Sigmoid colon (tissue), 7 donors: Measurements from ENCODE around the gene IQCE. TPM values are rescaled to one million over a fixed set of nuclear protein-coding genes. Genes with fewer than 3 reads are reported as not detected.
"Not testable (repeated sequence)": the region's sequence is repeated elsewhere in the genome, so short reads cannot be mapped to it uniquely, and the experiment has no call there.

Source experiments
- DNase-seq: peaks from one replicate; pipeline ENCODE4 v3.0.0-alpha.2; 2019
- H3K27ac ChIP-seq, 4 donors: fragments of 200-600 bp; sonication (generic); one replicate each; pipeline ENCODE4 v1.5.1; 2016 to 2019; ENCODE audit warnings: mild to moderate bottlenecking in 1 of 4
- H3K27me3 ChIP-seq, 3 donors: fragments of 200-600 bp; sonication (generic); one replicate each; pipeline ENCODE4 v1.5.1; 2019; ENCODE audit warnings: mild to moderate bottlenecking in 1 of 3
- H3K36me3 ChIP-seq, 4 donors: fragments of 200-600 bp; sonication (generic); one replicate each; pipeline ENCODE4 v1.5.1; 2016 to 2019
- H3K4me1 ChIP-seq, 4 donors: fragments of 200-600 bp; sonication (generic); one replicate each; pipeline ENCODE4 v1.5.1; 2017 to 2019
- H3K4me3 ChIP-seq, 4 donors: fragments of 200-600 bp; sonication (generic); one replicate each; pipeline ENCODE4 v1.5.1; 2017 to 2019; ENCODE audit warnings: mild to moderate bottlenecking in 2 of 4, moderate library complexity in 1 of 4
- H3K9me3 ChIP-seq, 4 donors: fragments of 200-600 bp in 3 of 4; sonication (generic) in 3 of 4; one replicate each; pipeline versions ENCODE4 v1.5.1 to v1.6.1; 2013 to 2019
- EP300 ChIP-seq, 4 donors: sonication (generic); formaldehyde crosslinking; IDR thresholded peaks; one replicate each; pipeline ENCODE4 v1.6.1; 2017; ENCODE audit warnings: antibody characterized with exemption in 4 of 4
- POLR2A ChIP-seq, 2 donors: fragments of 450-650 bp; IDR thresholded peaks; one replicate each; pipeline ENCODE4 v1.6.1; 2016; ENCODE audit warnings: antibody characterized with exemption in 2 of 2, mild to moderate bottlenecking in 2 of 2, moderate library complexity in 2 of 2
- POLR2AphosphoS5 ChIP-seq, 4 donors: sonication (generic); formaldehyde crosslinking; IDR thresholded peaks; one replicate each; pipeline ENCODE4 v1.6.1; 2017; ENCODE audit warnings: antibody characterized with exemption in 4 of 4
- WGBS, 2 donors: extraction: QIAGEN DNeasy Blood & Tissue Kit; methylation state at CpG; one replicate each; pipeline ENCODE4 v1.1.7; 2013; 5-methylcytosine and 5-hydroxymethylcytosine counted together
- intact Hi-C: fragments of 100-400 bp; cut with DNase I; formaldehyde crosslinking; loops from one replicate; pipeline ENCODE4 v1.15.1; 2023
- polyA plus RNA-seq, 3 donors: library from polyadenylated mRNA; stranded (reverse); fragments of 200-250 nt; gene quantifications; one replicate each; pipeline ENCODE4 v1.2.3, GENCODE V29; 2013
- total RNA-seq, 4 donors: library from RNA; depleted of rRNA; stranded (reverse); fragments of >200 nt; gene quantifications; one replicate each; pipeline ENCODE4 v1.1.0, GENCODE V29; 2016
- TF ChIP-seq, protein P1 (sequence below), 4 experiments: fragments of 450-650 bp in 3 of 4; fragments of 200-600 bp in 1 of 4; IDR thresholded peaks; one replicate each; pipeline ENCODE4 v1.5.1; 2016 to 2019; ENCODE audit warnings: antibody characterized with exemption in 4 of 4, mild to moderate bottlenecking in 3 of 4, moderate library complexity in 2 of 4
- donor health status: healthy with polysubstance abuse.
- donor health status: Bipolar disorder and iron deficiency.
- donor health status: healthy.

IQCE gene
- total and polyA plus RNA-seq, 7 donors: 6.4 to 22.4 (median 9.6) TPM

DNA sequence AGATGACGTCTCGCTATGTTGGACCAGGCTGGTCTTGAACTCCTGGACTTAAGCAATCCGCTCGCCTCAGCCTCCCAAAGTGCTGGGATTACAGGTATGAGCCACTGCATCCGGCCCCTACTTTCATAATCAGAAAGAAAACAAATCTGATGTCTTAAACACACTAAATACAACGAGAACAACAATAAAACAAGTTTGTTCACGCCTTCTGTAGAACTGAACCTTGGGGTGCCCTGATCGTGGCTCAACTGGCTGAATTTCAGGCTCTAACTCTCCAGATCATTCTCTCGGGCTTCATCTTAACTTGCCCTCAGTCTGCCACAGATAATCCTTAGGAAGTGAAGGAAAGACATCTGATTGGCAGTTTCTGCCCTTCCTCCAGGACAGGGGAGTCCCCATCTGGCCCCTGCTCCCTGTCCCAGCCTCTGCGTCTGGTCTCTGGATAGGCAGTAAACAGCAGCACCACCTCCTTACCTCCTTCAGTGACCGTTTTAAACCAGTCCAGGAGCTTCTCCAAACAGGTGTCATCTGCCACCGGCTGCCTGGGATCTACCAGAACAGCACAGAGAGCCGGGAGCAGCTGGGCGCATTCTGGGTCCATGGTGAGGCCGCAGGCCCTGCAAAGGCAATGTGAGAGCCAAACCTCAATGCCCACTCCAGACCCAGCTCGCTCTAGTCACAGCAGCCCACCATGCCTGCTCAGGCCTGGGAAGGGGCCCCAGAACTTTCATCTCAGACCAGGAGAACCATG lies 4.8 kb upstream of the IQCE start:
- Histone ChIP-seq H3K27me3 (no peaks in the 10 kb centered on the region), H3K36me3 (peaks cover 0 to 25% (median under 1%) of the 10 kb centered on the region in 4 donors), H3K9me3 (no peaks in the 10 kb centered on the region), H3K4me1 (peaks cover 0 to 41% (median 35%) of the 10 kb centered on the region in 4 donors), H3K4me3 (peak overlapping the region; percentile 55 to 75 (median 72)), H3K27ac (peak overlapping the region in 1 of 4 donors; percentile 90)
- peak; percentile 65 for DNase-seq
- 59 to 79% methylated on average over 16 of the region's 16 CpGs for WGBS, 2 donors
- TF ChIP-seq EP300 (IDR thresholded peaks at IDR 0.05) (no peak), POLR2A (IDR thresholded peaks at IDR 0.05) (no peak), POLR2AphosphoS5 (IDR thresholded peaks at IDR 0.05) (no peak)
- TF ChIP-seq, protein P1, sequence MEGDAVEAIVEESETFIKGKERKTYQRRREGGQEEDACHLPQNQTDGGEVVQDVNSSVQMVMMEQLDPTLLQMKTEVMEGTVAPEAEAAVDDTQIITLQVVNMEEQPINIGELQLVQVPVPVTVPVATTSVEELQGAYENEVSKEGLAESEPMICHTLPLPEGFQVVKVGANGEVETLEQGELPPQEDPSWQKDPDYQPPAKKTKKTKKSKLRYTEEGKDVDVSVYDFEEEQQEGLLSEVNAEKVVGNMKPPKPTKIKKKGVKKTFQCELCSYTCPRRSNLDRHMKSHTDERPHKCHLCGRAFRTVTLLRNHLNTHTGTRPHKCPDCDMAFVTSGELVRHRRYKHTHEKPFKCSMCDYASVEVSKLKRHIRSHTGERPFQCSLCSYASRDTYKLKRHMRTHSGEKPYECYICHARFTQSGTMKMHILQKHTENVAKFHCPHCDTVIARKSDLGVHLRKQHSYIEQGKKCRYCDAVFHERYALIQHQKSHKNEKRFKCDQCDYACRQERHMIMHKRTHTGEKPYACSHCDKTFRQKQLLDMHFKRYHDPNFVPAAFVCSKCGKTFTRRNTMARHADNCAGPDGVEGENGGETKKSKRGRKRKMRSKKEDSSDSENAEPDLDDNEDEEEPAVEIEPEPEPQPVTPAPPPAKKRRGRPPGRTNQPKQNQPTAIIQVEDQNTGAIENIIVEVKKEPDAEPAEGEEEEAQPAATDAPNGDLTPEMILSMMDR (IDR thresholded peaks at IDR 0.05): no peak
- intact Hi-C loops: loop anchor here (2.0 kb wide), 1 partner anchor 35 kb away; the partner anchor contains the start of gene LFNG

DNA sequence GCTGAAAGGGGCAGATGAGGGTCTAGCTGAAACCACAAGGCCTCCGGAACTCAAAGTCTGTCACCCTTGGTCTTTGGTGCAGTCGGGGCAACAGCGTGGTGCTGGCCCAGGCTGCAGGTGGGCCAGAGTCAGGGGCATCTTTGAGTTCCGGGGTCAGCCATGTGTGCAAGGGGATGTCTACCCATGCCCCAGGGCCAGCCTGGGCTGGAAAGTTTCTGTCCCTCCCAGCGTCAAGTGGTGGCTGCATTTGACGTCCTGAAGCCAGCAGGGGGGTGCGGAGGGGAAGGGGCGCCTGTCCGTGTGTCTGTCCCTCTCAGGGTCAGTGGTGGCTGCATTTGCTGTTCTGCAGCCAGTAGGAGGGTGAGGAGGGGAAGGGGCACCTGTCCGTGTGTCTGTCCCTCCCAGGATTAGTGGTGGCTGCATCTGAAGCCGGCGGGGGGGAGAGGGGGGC lies 4.1 kb upstream of the IQCE start:
- TF ChIP-seq POLR2AphosphoS5 (IDR thresholded peaks at IDR 0.05) (no peak), EP300 (IDR thresholded peaks at IDR 0.05) (no peak), POLR2A (IDR thresholded peaks at IDR 0.05) (no peak)
- TF ChIP-seq, protein P1 (IDR thresholded peaks at IDR 0.05): no peak
- H3K27me3 ChIP-seq: no peaks in the 10 kb centered on the region
- peaks cover 0 to 42% (median 38%) of the 10 kb centered on the region in 4 donors for H3K4me1 ChIP-seq
- 1 to 4% methylated on average over 12 of the region's 12 CpGs for WGBS, 2 donors
- H3K4me3 ChIP-seq: peak overlapping the region; percentile 55 to 75 (median 72)
- intact Hi-C loops: loop anchor here (2.0 to 5.0 kb wide), 6 partner anchors 36 to 288 kb away; partner anchors contain the start of genes CHST12, EIF3B, GNA12 and LFNG
- H3K27ac ChIP-seq: peak overlapping the region; percentile 85 to 98 (median 94)
- peaks cover 0 to 19% (median 0%) of the 10 kb centered on the region in 4 donors for H3K36me3 ChIP-seq
- no peaks in the 10 kb centered on the region for H3K9me3 ChIP-seq
- peak; percentile 63 for DNase-seq

DNA sequence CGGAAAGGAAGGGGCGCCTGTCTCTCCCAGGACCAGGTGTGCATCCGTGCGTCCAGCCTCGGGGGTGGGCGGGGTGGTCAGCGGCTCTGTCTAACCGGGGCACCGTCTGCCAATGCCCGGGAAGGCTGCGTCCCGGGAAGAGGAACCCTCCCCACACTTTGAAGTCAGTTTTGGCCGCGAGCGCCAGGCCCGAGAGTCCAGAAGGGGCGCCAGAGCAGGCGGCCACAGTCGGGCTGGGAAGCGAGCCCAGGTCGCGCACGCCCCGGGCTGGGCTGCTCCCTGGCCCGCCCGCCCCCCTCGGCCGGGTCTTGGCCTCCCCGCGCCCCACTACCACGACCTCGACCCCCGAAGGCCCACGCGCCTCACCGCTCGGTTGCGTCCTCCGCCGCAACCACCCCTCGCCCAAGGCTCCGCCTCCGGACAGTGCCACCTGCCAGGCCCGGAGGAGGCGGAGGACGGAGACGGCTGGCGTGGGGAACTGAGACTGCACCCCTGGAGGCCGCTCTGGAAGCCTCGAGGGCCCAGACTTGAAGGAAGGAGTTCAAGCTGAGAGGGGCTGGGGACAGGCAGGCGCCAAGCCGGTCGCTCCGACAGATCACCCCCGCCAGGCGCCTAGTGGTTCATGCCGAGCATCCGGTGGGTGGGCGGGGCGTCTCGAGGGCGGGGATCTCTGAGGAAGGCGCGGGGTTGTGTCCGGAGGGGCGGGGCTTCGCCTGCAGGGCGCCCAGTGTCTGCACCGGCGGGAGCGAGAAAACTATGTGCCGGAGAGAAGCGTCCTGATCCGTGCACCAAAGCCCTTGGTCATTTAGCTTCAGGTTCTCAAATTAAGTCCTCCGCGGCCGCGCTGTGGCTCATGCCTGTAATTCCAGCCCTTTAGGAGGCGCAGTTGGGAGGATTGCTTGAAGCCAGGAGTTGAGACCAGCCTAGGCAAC lies 3.4 kb upstream of the IQCE start, which contains the start of gene BRAT1:
Gene BRAT1, minus strand, starts transcription at position 404 of the 932 bp plus-strand sequence. CDS start 1,093 bp downstream, outside the sequence.
- Histone ChIP-seq H3K27ac (peak within 1 kb of the TSS; percentile 85 to 98 (median 94)), H3K27me3 (no peaks in the 10 kb centered on the region), H3K4me1 (peaks cover 0 to 49% (median 45%) of the 10 kb centered on the region in 4 donors), H3K9me3 (no peaks in the 10 kb centered on the region), H3K36me3 (peaks cover 0 to 15% (median 0%) of the 10 kb centered on the region in 4 donors), H3K4me3 (peak within 1 kb of the TSS; percentile 55 to 75 (median 72))
- TF ChIP-seq POLR2AphosphoS5 (IDR thresholded peaks at IDR 0.05) (peak; percentile 83 to 93 (median 89)), POLR2A (IDR thresholded peaks at IDR 0.05) (peak; percentile 41 to 59), EP300 (IDR thresholded peaks at IDR 0.05) (no peak)
- TF ChIP-seq, protein P1 (IDR thresholded peaks at IDR 0.05): peak; percentile 13 to 52 (median 18)
- intact Hi-C loops: loop anchor here (2.0 to 5.0 kb wide), 6 partner anchors 37 to 287 kb away; partner anchors contain the start of genes CHST12, EIF3B, GNA12 and LFNG
- 0 to 1% methylated on average over 79 of the region's 79 CpGs for WGBS, 2 donors
- DNase-seq: peak; percentile 98

DNA sequence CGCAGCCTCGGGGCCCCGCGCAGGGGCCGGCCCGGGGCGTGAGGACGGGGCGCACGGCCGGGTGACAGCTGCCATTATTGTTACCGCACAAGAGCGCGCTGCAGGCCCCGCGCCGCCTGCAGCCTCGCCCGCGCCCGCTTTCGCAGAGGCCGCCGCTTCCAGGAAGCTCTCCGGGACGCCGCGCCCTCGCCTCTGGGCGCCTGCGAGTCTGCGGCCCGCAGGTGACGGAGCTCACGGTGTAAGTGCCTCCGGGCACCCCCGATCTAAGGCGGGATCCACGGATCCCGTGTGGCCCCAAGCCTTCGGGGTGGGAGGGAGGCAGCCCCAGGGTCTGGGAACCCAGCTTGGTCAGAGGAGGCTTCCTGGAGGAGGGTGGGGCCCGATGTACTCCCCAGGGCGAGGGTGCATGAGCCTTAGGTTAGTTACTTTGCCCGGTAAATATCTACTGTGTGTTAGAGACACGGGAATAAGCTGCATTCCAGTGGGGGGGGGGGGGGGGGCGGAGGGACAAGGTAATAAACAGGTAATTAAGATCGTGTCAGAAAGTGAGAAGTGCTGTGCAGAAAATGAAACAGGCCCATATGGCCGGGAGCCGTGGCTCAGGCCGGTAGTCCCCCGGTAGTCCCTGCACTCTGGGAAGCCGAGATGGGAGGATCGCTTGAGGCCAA lies 638 bp downstream of the IQCE start:
- H3K4me1 ChIP-seq: peaks cover 0 to 33% (median 28%) of the 10 kb centered on the region in 4 donors
- intact Hi-C loops: loop anchor here (5.0 kb wide), 5 partner anchors 73 to 283 kb away; partner anchors contain the start of genes CHST12, EIF3B, GNA12 and TTYH3
- no peaks in the 10 kb centered on the region for H3K36me3 ChIP-seq
- TF ChIP-seq, protein P1 (IDR thresholded peaks at IDR 0.05): no peak
- TF ChIP-seq EP300 (IDR thresholded peaks at IDR 0.05) (no peak), POLR2A (IDR thresholded peaks at IDR 0.05) (no peak), POLR2AphosphoS5 (IDR thresholded peaks at IDR 0.05) (no peak)
- H3K4me3 ChIP-seq: peak overlapping the region; percentile 54 to 100 (median 84)
- no peaks in the 10 kb centered on the region for H3K9me3 ChIP-seq
- 3 to 14% methylated on average over 53 of the region's 53 CpGs for WGBS, 2 donors
- peak overlapping the region; percentile 66 to 86 (median 70) for H3K27ac ChIP-seq
- no peaks in the 10 kb centered on the region for H3K27me3 ChIP-seq
- DNase-seq: no peak

DNA sequence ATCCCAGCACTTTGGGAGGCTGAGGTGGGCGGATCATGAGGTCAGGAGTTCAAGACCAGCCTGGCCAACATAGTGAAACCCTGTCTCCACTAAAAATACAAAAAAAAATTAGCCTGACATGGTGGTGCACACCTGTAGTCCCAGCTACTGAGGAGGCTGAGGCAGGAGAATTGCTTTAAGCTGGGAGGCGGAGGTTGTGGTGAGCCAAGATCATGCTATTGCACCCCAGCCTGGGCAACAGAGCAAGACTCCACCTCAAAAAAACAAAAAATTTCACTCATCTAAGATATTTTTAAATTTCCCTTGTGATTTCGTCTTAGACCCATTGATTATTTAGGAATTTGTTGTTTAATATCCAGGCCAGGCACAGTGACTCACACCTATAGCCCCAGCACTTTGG lies 5.2 kb downstream of the IQCE start:
- H3K27me3 ChIP-seq, intact Hi-C loops, H3K27ac ChIP-seq, H3K4me3 ChIP-seq, H3K9me3 ChIP-seq, DNase-seq, H3K36me3 ChIP-seq: not testable (repeated sequence)
- peaks cover 0 to 24% (median 16%) of the 10 kb centered on the region in 4 donors for H3K4me1 ChIP-seq
- 95% methylated on average over 3 of the region's 3 CpGs for WGBS, 2 donors
